Measurements from ENCODE around the gene PAK5.

GRCh38 chr20:9501473-9501872 is 337.4 kb downstream of the PAK5 start:
- no peak for TF ChIP-seq CTCF (conservative IDR thresholded peaks at IDR 0.05; ENCODE audit: low read depth, low read length)
- TF ChIP-seq EZH2 (IDR thresholded peaks at IDR 0.05; ENCODE audit: low read length, unreplicated experiment): no peak

Measured in PC-3 (cell line).